Endothelial cell of umbilical vein (primary cell): ENCODE results near the gene HSFX2. TPM values are rescaled to one million over a fixed set of nuclear protein-coding genes. Genes with fewer than 3 reads are reported as not detected.
"Not testable (repeated sequence)": the region's sequence is repeated elsewhere in the genome, so short reads cannot be mapped to it uniquely, and the experiment has no call there.

Experiments
- BruUV-seq: library from RNA; stranded (reverse); fragments of 400-500 nt; replicated peaks from 2 replicates; lab custom pipeline; 2021; lab: Mats Ljungman, UMichigan
- CTCF ChIA-PET: fragments of 300-600, 350-600 bp; sonication (Branson Sonifier 250); formaldehyde crosslinking; loops from one replicate; lab custom pipeline; 2021; ENCODE audit warnings: antibody characterized with exemption, inconsistent platforms; lab: Charles Lee
- POLR2A ChIA-PET: fragments of 300-600, 350-600 bp; sonication (Branson Sonifier 250); formaldehyde crosslinking; loops from one replicate; lab custom pipeline; 2021; ENCODE audit warnings: antibody characterized with exemption, inconsistent platforms; lab: Charles Lee
- DNase-seq: peaks from one replicate; pipeline ENCODE4 v3.0.0-alpha.2; 2011; ENCODE audit warnings: low read depth, low spot score
- FAIRE-seq: peaks from 2 replicates; lab custom pipeline; 2011; peaks lifted over from hg19 to GRCh38; lab: Jason Lieb, UNC
- H2AFZ ChIP-seq: 2 replicates; pipeline ENCODE4 v1.6.0; 2012; ENCODE audit warnings: low read depth, low read length, control low read depth, inconsistent platforms
- H3K27ac ChIP-seq: 2 replicates; pipeline ENCODE4 v1.5.1; 2011; ENCODE audit warnings: low read depth, mild to moderate bottlenecking, control low read depth, low read length, moderate library complexity; ENCODE audit not compliant: insufficient read depth
- H3K27me3 ChIP-seq, 2 experiments: 2 replicates each; pipeline versions ENCODE4 v1.6.0 to v1.6.1; 2011; ENCODE audit warnings: low read length in 2 of 2, mixed read lengths in 1 of 2; ENCODE audit not compliant: control insufficient read depth in 2 of 2, insufficient read depth in 2 of 2
- H3K36me3 ChIP-seq, 2 experiments: 2 replicates in 1 of 2; 3 replicates in 1 of 2; pipeline ENCODE4 v1.5.1; 2011; ENCODE audit warnings: low read length in 2 of 2, mild to moderate bottlenecking in 1 of 2, moderate library complexity in 1 of 2; ENCODE audit not compliant: control insufficient read depth in 2 of 2, insufficient read depth in 2 of 2; ENCODE audit errors: extremely low read depth in 1 of 2
- H3K4me1 ChIP-seq: 3 replicates; pipeline ENCODE4 v1.5.1; 2011; ENCODE audit warnings: mild to moderate bottlenecking, low read length; ENCODE audit not compliant: control insufficient read depth, insufficient read depth; ENCODE audit errors: extremely low read depth
- H3K4me2 ChIP-seq: 2 replicates; pipeline ENCODE4 v1.6.1; 2011; ENCODE audit warnings: low read length, control low read depth, mixed read lengths; ENCODE audit not compliant: insufficient read depth
- H3K4me3 ChIP-seq, 3 experiments: fragments of 200-600 bp in 1 of 3; sonication (generic), shearing (Covaris generic) in 1 of 3; replicated peaks in 1 of 3; 2 replicates each; pipeline ENCODE4 v1.5.1; 2011 to 2016; ENCODE audit warnings: control low read depth in 3 of 3, low read length in 3 of 3, mild to moderate bottlenecking in 2 of 3, inconsistent platforms in 1 of 3, low read depth in 1 of 3, moderate library complexity in 1 of 3; ENCODE audit not compliant: insufficient read depth in 1 of 3
- H3K79me2 ChIP-seq: 2 replicates; pipeline ENCODE4 v1.6.0; 2012; ENCODE audit warnings: low read length, inconsistent platforms; ENCODE audit not compliant: control insufficient read depth, insufficient read depth
- H3K9ac ChIP-seq: replicated peaks from 2 replicates; pipeline ENCODE3; 2011; ENCODE audit warnings: low read length, control low read depth; ENCODE audit not compliant: insufficient read depth; ENCODE audit errors: extremely low read depth
- H3K9me1 ChIP-seq: replicated peaks from 3 replicates; pipeline ENCODE4 v1.6.0; 2011; ENCODE audit warnings: mild to moderate bottlenecking, low read length; ENCODE audit not compliant: control insufficient read depth, insufficient read depth; ENCODE audit errors: extremely low read depth
- H3K9me3 ChIP-seq: replicated peaks from 2 replicates; pipeline ENCODE4 v1.5.1; 2012; ENCODE audit warnings: low read length, inconsistent platforms; ENCODE audit not compliant: control insufficient read depth, insufficient read depth
- H4K20me1 ChIP-seq: replicated peaks from 2 replicates; pipeline ENCODE3; 2011; ENCODE audit warnings: mild to moderate bottlenecking, low read length; ENCODE audit not compliant: control insufficient read depth, insufficient read depth; ENCODE audit errors: extremely low read depth
- dilution Hi-C: fragments of 300-500 bp; cut with MboI; formaldehyde crosslinking; loops from one replicate; pipeline ENCODE4 v1.15.0; 2019; ENCODE audit warnings: low sequenced_read_pairs; ENCODE audit not compliant: extremely low pct_ligation_motif_present
- intact Hi-C: fragments of 100-400 bp; cut with micrococcal nuclease; formaldehyde crosslinking; loops from one replicate; pipeline ENCODE4 v1.10.0; 2022
- polyA plus RNA-seq, 4 experiments: library from polyadenylated mRNA; depleted of rRNA in 3 of 4; stranded (reverse) in 3 of 4; unstranded in 1 of 4; fragments of >200 nt; gene quantifications; 2 replicates each; pipeline versions ENCODE4 v1.2.1 to v1.2.3, GENCODE V29; 2011 to 2012; ENCODE audit warnings: missing spikeins in 1 of 4
- total RNA-seq: library from RNA; stranded (reverse); gene quantifications from 2 replicates; pipeline ENCODE4 v1.2.3, GENCODE V29; 2021

HSFX2 gene
- total and polyA plus RNA-seq, 2 donors (not counting 3 experiments of a cell fraction or from before 2014, with no cell fraction given) = 0.11 TPM; not detected in 1

DNA sequence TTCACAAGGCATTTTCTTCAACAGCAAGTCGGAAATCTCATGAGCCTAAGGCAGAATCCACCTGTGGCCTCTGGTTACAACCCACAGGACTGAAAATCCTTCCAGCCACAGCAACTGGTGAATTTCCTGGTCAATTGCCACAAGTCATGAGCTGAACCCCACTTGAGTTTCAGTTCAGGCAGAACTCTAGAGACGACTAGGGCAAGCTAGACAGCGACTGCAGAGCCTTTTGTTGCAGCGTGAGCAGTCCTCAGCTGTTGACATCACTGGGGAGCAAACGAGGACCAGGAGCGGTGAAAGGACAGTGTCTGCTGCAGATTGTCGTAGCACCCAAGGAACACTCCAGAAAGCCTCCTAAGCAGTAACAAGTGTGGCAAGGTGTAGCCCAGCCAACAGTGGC is 829 bp upstream of the HSFX2 start:
- H3K9me3 ChIP-seq, H3K36me3 ChIP-seq, CTCF ChIA-PET, FAIRE-seq, H3K4me3 ChIP-seq, H3K4me1 ChIP-seq, H3K79me2 ChIP-seq, H3K27ac ChIP-seq, POLR2A ChIA-PET, DNase-seq, dilution Hi-C loops, H2AFZ ChIP-seq, H4K20me1 ChIP-seq, H3K27me3 ChIP-seq, BruUV-seq, intact Hi-C loops, H3K9ac ChIP-seq, H3K4me2 ChIP-seq, H3K9me1 ChIP-seq: not testable (repeated sequence)

- H3K79me2 ChIP-seq, H3K9me1 ChIP-seq, H3K4me3 ChIP-seq, H3K27me3 ChIP-seq, POLR2A ChIA-PET, BruUV-seq, H3K27ac ChIP-seq, FAIRE-seq, H2AFZ ChIP-seq, dilution Hi-C loops, DNase-seq, H3K4me1 ChIP-seq, H3K9me3 ChIP-seq, H3K36me3 ChIP-seq, H4K20me1 ChIP-seq, H3K4me2 ChIP-seq, H3K9ac ChIP-seq, intact Hi-C loops, CTCF ChIA-PET: not testable (repeated sequence)
These were observed 4.1 kb downstream of the HSFX2 start for GRCh38 chrX:149590993-149591392.

GRCh38 chrX:149587359-149587758 is 7.8 kb downstream of the HSFX2 start, which contains the start of gene MAGEA9B:
Gene MAGEA9B (minus strand): TSS chrX:149587459. CDS start chrX:149583179, 4,280 bp downstream.
- H3K9me1 ChIP-seq, H3K36me3 ChIP-seq, BruUV-seq, H3K9me3 ChIP-seq, CTCF ChIA-PET, H3K4me1 ChIP-seq, H3K9ac ChIP-seq, H3K4me2 ChIP-seq, dilution Hi-C loops, H3K4me3 ChIP-seq, H2AFZ ChIP-seq, H3K27me3 ChIP-seq, DNase-seq, POLR2A ChIA-PET, FAIRE-seq, H3K27ac ChIP-seq, intact Hi-C loops, H4K20me1 ChIP-seq, H3K79me2 ChIP-seq: not testable (repeated sequence)

DNA sequence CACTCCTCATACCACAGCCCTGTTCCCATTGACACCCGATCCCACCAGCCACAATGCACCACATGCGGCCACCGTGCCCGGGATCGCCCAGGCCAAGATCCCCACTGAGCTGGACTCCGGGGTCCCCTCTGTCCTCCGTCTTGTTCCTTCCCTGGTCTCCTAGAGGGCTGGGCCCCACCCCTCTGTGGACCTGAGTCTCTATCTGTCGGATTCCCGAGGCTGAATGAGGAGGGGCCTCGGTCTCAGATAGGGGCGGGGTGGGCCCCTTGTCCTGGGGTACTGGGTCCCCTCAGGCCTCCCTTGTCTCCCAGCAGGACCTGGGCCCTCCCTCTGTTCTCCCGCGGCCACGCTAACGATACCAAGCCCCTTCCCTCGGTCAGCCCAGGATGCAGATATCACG is 9.5 kb downstream of the HSFX2 start:
- H3K27ac ChIP-seq, CTCF ChIA-PET, H2AFZ ChIP-seq, H3K9ac ChIP-seq, H3K9me1 ChIP-seq, H3K4me2 ChIP-seq, H3K36me3 ChIP-seq, H3K27me3 ChIP-seq, H3K9me3 ChIP-seq, DNase-seq, intact Hi-C loops, H3K4me3 ChIP-seq, H3K4me1 ChIP-seq, POLR2A ChIA-PET, H3K79me2 ChIP-seq, H4K20me1 ChIP-seq, FAIRE-seq, BruUV-seq, dilution Hi-C loops: not testable (repeated sequence)
